ENCODE measurements around the gene CUX1. TPM values are rescaled to one million over a fixed set of nuclear protein-coding genes. Genes with fewer than 3 reads are reported as not detected.

Gene CUX1
- total RNA-seq, 1 experiment from 2014 or later: 64.3 TPM

- ATAC-seq (no peak), DNase-seq (ENCODE audit: low spot score) (no peak)
- Mint-ChIP-seq H3K4me1 (peaks cover 82% of the 10 kb centered on the region), H3K9me3 (no peaks in the 10 kb centered on the region), H3K4me3 (no peak overlapping the region), H3K27ac (peak overlapping the region; percentile 52), H3K27me3 (ENCODE audit: low read depth) (no peaks in the 10 kb centered on the region), H3K36me3 (peaks cover 4% of the 10 kb centered on the region; the same call in 1 of the 2 replicates)
- ChIA-PET CTCF (no interaction called here), POLR2A (no interaction called here)
- TF ChIP-seq, protein P1, sequence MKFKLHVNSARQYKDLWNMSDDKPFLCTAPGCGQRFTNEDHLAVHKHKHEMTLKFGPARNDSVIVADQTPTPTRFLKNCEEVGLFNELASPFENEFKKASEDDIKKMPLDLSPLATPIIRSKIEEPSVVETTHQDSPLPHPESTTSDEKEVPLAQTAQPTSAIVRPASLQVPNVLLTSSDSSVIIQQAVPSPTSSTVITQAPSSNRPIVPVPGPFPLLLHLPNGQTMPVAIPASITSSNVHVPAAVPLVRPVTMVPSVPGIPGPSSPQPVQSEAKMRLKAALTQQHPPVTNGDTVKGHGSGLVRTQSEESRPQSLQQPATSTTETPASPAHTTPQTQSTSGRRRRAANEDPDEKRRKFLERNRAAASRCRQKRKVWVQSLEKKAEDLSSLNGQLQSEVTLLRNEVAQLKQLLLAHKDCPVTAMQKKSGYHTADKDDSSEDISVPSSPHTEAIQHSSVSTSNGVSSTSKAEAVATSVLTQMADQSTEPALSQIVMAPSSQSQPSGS (CRISPR knock-in tag; IDR thresholded peaks at IDR 0.05; ENCODE audit: borderline replicate concordance, low read depth): no peak
- no peak for TF ChIP-seq NFATC4 (CRISPR knock-in tag; IDR thresholded peaks at IDR 0.05)
- no peak for TF ChIP-seq ATF1 (CRISPR knock-in tag; IDR thresholded peaks at IDR 0.05)
- TF ChIP-seq ZNF281 (CRISPR knock-in tag; IDR thresholded peaks at IDR 0.05): no peak
- no peak for TF ChIP-seq NR2C2 (CRISPR knock-in tag; IDR thresholded peaks at IDR 0.05)
- no peak for TF ChIP-seq SP1 (CRISPR knock-in tag; conservative IDR thresholded peaks at IDR 0.05)
- TF ChIP-seq SOX15 (CRISPR knock-in tag; IDR thresholded peaks at IDR 0.05): no peak
- no peak for TF ChIP-seq ATF6 (CRISPR knock-in tag; IDR thresholded peaks at IDR 0.05)
- TF ChIP-seq, protein P2, sequence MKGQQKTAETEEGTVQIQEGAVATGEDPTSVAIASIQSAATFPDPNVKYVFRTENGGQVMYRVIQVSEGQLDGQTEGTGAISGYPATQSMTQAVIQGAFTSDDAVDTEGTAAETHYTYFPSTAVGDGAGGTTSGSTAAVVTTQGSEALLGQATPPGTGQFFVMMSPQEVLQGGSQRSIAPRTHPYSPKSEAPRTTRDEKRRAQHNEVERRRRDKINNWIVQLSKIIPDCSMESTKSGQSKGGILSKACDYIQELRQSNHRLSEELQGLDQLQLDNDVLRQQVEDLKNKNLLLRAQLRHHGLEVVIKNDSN (CRISPR knock-in tag; IDR thresholded peaks at IDR 0.05): no peak
- no peak for TF ChIP-seq FOXK1 (CRISPR knock-in tag; IDR thresholded peaks at IDR 0.05)
- TF ChIP-seq RELA (CRISPR knock-in tag; IDR thresholded peaks at IDR 0.05; ENCODE audit: borderline replicate concordance): no peak
- TF ChIP-seq ZNF416 (CRISPR knock-in tag; IDR thresholded peaks at IDR 0.05): no peak
- no peak for TF ChIP-seq HMGA2 (CRISPR knock-in tag; IDR thresholded peaks at IDR 0.05)
- no peak for TF ChIP-seq NR3C1 (CRISPR knock-in tag; conservative IDR thresholded peaks at IDR 0.05; ENCODE audit: low read depth)
- TF ChIP-seq NFYB (CRISPR knock-in tag; conservative IDR thresholded peaks at IDR 0.05; ENCODE audit: low read depth): no peak
- TF ChIP-seq, protein P3, sequence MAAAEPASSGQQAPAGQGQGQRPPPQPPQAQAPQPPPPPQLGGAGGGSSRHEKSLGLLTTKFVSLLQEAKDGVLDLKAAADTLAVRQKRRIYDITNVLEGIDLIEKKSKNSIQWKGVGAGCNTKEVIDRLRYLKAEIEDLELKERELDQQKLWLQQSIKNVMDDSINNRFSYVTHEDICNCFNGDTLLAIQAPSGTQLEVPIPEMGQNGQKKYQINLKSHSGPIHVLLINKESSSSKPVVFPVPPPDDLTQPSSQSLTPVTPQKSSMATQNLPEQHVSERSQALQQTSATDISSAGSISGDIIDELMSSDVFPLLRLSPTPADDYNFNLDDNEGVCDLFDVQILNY (CRISPR knock-in tag; IDR thresholded peaks at IDR 0.05): no peak
- TF ChIP-seq OVOL2 (CRISPR knock-in tag; IDR thresholded peaks at IDR 0.05; ENCODE audit: borderline replicate concordance): no peak
Measured at GRCh38 chr7:101865031-101865430, 47.6 kb downstream of the CUX1 start.

DNA sequence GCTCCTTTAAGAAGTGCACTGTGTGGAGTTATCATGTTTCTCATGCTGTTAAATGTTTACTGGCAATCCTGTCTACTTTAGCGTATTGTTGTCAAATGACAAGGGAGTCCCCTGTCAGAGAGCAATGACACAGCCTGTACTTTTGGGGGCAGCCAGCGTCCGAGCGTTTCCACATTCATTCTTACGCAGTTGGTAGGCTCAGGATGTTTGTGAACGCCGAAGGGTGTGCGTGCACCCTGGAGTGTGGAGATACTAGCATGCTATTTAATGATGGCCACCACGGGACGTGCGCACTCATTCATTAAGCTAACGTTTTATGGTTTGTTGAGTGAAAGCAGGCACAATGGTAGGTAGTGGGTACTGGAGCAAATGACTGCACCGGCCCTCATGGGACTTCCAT is 48.0 kb downstream of the CUX1 start:
- Mint-ChIP-seq H3K36me3 (peaks cover 4% of the 10 kb centered on the region; the same call in 1 of the 2 replicates), H3K9me3 (no peaks in the 10 kb centered on the region), H3K27ac (peak overlapping the region; percentile 52), H3K4me3 (no peak overlapping the region), H3K27me3 (ENCODE audit: low read depth) (no peaks in the 10 kb centered on the region), H3K4me1 (peaks cover 82% of the 10 kb centered on the region)
- DNase-seq (ENCODE audit: low spot score) (no peak), ATAC-seq (no peak)
- CTCF ChIA-PET: no interaction called here
- POLR2A ChIA-PET: no interaction called here
- no peak for TF ChIP-seq ZNF425 (CRISPR knock-in tag; conservative IDR thresholded peaks at IDR 0.05)
- no peak for TF ChIP-seq ARID4B (CRISPR knock-in tag; IDR thresholded peaks at IDR 0.05; ENCODE audit: borderline replicate concordance)
- TF ChIP-seq MXD4 (CRISPR knock-in tag; IDR thresholded peaks at IDR 0.05; ENCODE audit: borderline replicate concordance): no peak
- TF ChIP-seq ZNF416 (CRISPR knock-in tag; IDR thresholded peaks at IDR 0.05): no peak
- TF ChIP-seq, protein P4, sequence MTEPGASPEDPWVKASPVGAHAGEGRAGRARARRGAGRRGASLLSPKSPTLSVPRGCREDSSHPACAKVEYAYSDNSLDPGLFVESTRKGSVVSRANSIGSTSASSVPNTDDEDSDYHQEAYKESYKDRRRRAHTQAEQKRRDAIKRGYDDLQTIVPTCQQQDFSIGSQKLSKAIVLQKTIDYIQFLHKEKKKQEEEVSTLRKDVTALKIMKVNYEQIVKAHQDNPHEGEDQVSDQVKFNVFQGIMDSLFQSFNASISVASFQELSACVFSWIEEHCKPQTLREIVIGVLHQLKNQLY (CRISPR knock-in tag; IDR thresholded peaks at IDR 0.05): no peak
